ENCODE results near the gene DTX3L. TPM values are rescaled to one million over a fixed set of nuclear protein-coding genes. Genes with fewer than 3 reads are reported as not detected.

DTX3L gene
- total and polyA plus RNA-seq, 2 experiments from 2014 or later, result 10.6 to 27.2 TPM

DNA sequence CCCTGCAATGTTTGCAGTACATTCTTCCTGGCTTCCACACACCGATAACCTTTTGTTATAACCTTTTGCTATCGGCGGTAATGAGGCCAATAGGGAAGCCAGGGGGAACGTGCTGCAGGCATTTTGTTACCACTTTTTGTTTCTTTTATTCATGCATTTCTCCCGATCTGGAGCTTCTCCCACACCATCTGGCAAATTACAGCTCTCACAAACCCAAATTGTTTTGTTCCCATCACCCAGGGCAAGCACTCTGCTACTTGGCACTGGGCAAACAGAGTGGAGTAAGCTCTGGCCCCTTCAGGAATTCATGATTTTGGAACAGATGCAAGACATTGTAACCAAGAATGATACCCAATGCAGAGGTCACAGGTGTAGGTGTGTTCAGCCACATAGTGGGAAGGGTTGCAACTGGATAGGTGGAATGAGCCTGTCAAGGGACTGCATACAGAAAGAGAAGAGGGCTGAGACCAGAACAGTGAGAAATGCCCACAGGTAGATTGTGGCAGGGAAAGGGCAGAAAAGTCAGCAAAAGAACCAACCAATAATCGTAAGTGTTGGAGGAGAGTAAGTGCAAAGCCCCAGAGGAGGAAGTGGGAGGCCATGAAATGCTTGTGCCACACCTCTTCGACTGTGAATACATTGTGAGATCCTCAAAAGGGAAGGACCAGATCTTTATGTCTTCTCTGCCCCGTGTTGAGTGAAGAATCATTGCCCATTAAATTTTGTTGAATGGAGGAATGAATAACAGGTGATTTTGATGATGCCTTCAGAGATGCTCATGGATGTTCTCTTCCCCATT, 59.1 kb downstream of the DTX3L start:
- Histone ChIP-seq H3K27ac (no peak overlapping the region), H3K79me2 (no peaks in the 10 kb centered on the region), H3K36me3 (replicated peaks; ENCODE audit: insufficient read depth, low read depth) (no peaks in the 10 kb centered on the region), H3K4me2 (no peak overlapping the region), H3K27me3 (no peaks in the 10 kb centered on the region), H3K4me1 (ENCODE audit: insufficient read depth) (no peaks in the 10 kb centered on the region), H4K20me1 (ENCODE audit: insufficient read depth, poor library complexity, severe bottlenecking) (no peaks in the 10 kb centered on the region), H3K4me3 (no peak overlapping the region), H2AFZ (no peak overlapping the region), H3K9me3 (ENCODE audit: low read depth) (no peaks in the 10 kb centered on the region), H3K9me2 (replicated peaks; ENCODE audit: insufficient read depth) (no peaks in the 10 kb centered on the region)
- WGBS (ENCODE audit: low lambda C conversion rate, missing lambda C conversion rate), result 83% methylated on average over 8 of the region's 8 CpGs
- TF ChIP-seq EZH2phosphoT487 (IDR thresholded peaks at IDR 0.05; ENCODE audit: low read depth, severe bottlenecking, unreplicated experiment) (no peak), EZH2 (IDR thresholded peaks at IDR 0.05; ENCODE audit: borderline replicate concordance) (no peak)
- TF ChIP-seq, protein P1, sequence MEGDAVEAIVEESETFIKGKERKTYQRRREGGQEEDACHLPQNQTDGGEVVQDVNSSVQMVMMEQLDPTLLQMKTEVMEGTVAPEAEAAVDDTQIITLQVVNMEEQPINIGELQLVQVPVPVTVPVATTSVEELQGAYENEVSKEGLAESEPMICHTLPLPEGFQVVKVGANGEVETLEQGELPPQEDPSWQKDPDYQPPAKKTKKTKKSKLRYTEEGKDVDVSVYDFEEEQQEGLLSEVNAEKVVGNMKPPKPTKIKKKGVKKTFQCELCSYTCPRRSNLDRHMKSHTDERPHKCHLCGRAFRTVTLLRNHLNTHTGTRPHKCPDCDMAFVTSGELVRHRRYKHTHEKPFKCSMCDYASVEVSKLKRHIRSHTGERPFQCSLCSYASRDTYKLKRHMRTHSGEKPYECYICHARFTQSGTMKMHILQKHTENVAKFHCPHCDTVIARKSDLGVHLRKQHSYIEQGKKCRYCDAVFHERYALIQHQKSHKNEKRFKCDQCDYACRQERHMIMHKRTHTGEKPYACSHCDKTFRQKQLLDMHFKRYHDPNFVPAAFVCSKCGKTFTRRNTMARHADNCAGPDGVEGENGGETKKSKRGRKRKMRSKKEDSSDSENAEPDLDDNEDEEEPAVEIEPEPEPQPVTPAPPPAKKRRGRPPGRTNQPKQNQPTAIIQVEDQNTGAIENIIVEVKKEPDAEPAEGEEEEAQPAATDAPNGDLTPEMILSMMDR (IDR thresholded peaks at IDR 0.05; ENCODE audit: poor library complexity), result no peak
- no peak for DNase-seq (ENCODE audit: low spot score)

Other genes with a start within 250 kb of the DTX3L start
- not detected in 2 replicates for gene CSTA, start 239.1 kb upstream of the DTX3L start, total RNA-seq
- gene CSTA, start 239.1 kb upstream of the DTX3L start, polyA plus RNA-seq, result 0.22 and 0.28 TPM in 2 replicates
- 42.0 and 57.1 TPM in 2 replicates for gene MIX23, start 181.1 kb upstream of the DTX3L start, total RNA-seq
- 42.8 and 46.4 TPM in 2 replicates for gene MIX23, start 181.1 kb upstream of the DTX3L start, polyA plus RNA-seq
- gene FAM162A, start 180.2 kb upstream of the DTX3L start, total RNA-seq, result 45.6 and 50.4 TPM in 2 replicates
- gene FAM162A, start 180.2 kb upstream of the DTX3L start, polyA plus RNA-seq, result 102 and 107 TPM in 2 replicates
- 6.4 and 8.2 TPM in 2 replicates for gene WDR5B, start 148.3 kb upstream of the DTX3L start, total RNA-seq
- gene WDR5B, start 148.3 kb upstream of the DTX3L start, polyA plus RNA-seq, result 1.7 and 1.9 TPM in 2 replicates
- 38.3 and 44.0 TPM in 2 replicates for gene KPNA1, start 49.4 kb upstream of the DTX3L start, total RNA-seq
- 38.9 and 42.5 TPM in 2 replicates for gene KPNA1, start 49.4 kb upstream of the DTX3L start, polyA plus RNA-seq
- 24.7 and 29.8 TPM in 2 replicates for gene PARP9, start within 50 bp of the DTX3L start, total RNA-seq
- gene PARP9, start within 50 bp of the DTX3L start, polyA plus RNA-seq, result 15.0 and 17.5 TPM in 2 replicates
- gene PARP15, start 13.3 kb downstream of the DTX3L start, total RNA-seq, result 0.32 and 0.63 TPM in 2 replicates
- 0.30 and 0.58 TPM in 2 replicates for gene PARP15, start 13.3 kb downstream of the DTX3L start, polyA plus RNA-seq
- gene PARP14, start 116.5 kb downstream of the DTX3L start, total RNA-seq, result 27.7 and 33.1 TPM in 2 replicates
- gene PARP14, start 116.5 kb downstream of the DTX3L start, polyA plus RNA-seq, result 8.5 TPM in 2 replicates
- 7.9 and 11.0 TPM in 2 replicates for gene HSPBAP1, start 229.5 kb downstream of the DTX3L start, total RNA-seq
- 6.2 and 9.3 TPM in 2 replicates for gene HSPBAP1, start 229.5 kb downstream of the DTX3L start, polyA plus RNA-seq
- 59.2 and 61.2 TPM in 2 replicates for gene SLC49A4, start 230.7 kb downstream of the DTX3L start, total RNA-seq
- gene SLC49A4, start 230.7 kb downstream of the DTX3L start, polyA plus RNA-seq, result 30.9 and 39.1 TPM in 2 replicates

All from hepatocyte (in vitro differentiated cells).